ENCODE results near the gene DIRAS1.

The DIRAS1 gene

GRCh38 chr19:2726160-2726855 lies 5.1 kb upstream of the DIRAS1 start:
- POLR2A ChIA-PET: no interaction called here
- CTCF ChIA-PET: no interaction called here
- no peak for DNase-seq (ENCODE audit: extremely low spot score)
- TF ChIP-seq L3MBTL2 (conservative IDR thresholded peaks at IDR 0.05) (no peak), NFRKB (IDR thresholded peaks at IDR 0.05) (no peak)

- DNase-seq (ENCODE audit: extremely low spot score): no peak
- TF ChIP-seq, protein P1, sequence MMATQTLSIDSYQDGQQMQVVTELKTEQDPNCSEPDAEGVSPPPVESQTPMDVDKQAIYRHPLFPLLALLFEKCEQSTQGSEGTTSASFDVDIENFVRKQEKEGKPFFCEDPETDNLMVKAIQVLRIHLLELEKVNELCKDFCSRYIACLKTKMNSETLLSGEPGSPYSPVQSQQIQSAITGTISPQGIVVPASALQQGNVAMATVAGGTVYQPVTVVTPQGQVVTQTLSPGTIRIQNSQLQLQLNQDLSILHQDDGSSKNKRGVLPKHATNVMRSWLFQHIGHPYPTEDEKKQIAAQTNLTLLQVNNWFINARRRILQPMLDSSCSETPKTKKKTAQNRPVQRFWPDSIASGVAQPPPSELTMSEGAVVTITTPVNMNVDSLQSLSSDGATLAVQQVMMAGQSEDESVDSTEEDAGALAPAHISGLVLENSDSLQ (IDR thresholded peaks at IDR 0.05): peak; percentile 97
- no peak for TF ChIP-seq BHLHE40 (IDR thresholded peaks at IDR 0.05; ENCODE audit: borderline replicate concordance)
- no peak for TF ChIP-seq NFRKB (IDR thresholded peaks at IDR 0.05)
- TF ChIP-seq FOXM1 (IDR thresholded peaks at IDR 0.05; ENCODE audit: borderline replicate concordance): no peak
- no peak for TF ChIP-seq ELF4 (IDR thresholded peaks at IDR 0.05)
- POLR2A ChIA-PET: no interaction called here
- CTCF ChIA-PET: interaction anchor here (0.6 to 0.7 kb wide), 2 partner anchors 22 to 56 kb away, joined by 3 read pairs; no protein-coding TSS in a partner anchor
Measured at GRCh38 chr19:2724148-2724557, 3.0 kb upstream of the DIRAS1 start.

GRCh38 chr19:2723747-2724146 lies 2.6 kb upstream of the DIRAS1 start:
- DNase-seq (ENCODE audit: extremely low spot score): no peak
- TF ChIP-seq HDGF (IDR thresholded peaks at IDR 0.05; ENCODE audit: borderline replicate concordance) (no peak), SP1 (IDR thresholded peaks at IDR 0.05) (no peak), NFRKB (IDR thresholded peaks at IDR 0.05) (no peak), LEF1 (IDR thresholded peaks at IDR 0.05; ENCODE audit: borderline replicate concordance) (no peak), SUZ12 (IDR thresholded peaks at IDR 0.05) (no peak), ELF4 (IDR thresholded peaks at IDR 0.05) (no peak), FOXM1 (IDR thresholded peaks at IDR 0.05; ENCODE audit: borderline replicate concordance) (no peak), ARNT (IDR thresholded peaks at IDR 0.05) (no peak), ZNF384 (IDR thresholded peaks at IDR 0.05) (no peak), FOXK2 (IDR thresholded peaks at IDR 0.05) (no peak), L3MBTL2 (conservative IDR thresholded peaks at IDR 0.05) (no peak), BHLHE40 (IDR thresholded peaks at IDR 0.05; ENCODE audit: borderline replicate concordance) (no peak), TARDBP (IDR thresholded peaks at IDR 0.05) (no peak), FOXA1 (IDR thresholded peaks at IDR 0.05) (no peak), CTBP1 (IDR thresholded peaks at IDR 0.05; ENCODE audit: borderline replicate concordance) (no peak)
- TF ChIP-seq, protein P1 (IDR thresholded peaks at IDR 0.05): no peak
- ChIA-PET CTCF (interaction anchor here (0.6 to 0.8 kb wide), 2 partner anchors 52 to 55 kb away, joined by 3 read pairs; no protein-coding TSS in a partner anchor), POLR2A (no interaction called here)

DNA sequence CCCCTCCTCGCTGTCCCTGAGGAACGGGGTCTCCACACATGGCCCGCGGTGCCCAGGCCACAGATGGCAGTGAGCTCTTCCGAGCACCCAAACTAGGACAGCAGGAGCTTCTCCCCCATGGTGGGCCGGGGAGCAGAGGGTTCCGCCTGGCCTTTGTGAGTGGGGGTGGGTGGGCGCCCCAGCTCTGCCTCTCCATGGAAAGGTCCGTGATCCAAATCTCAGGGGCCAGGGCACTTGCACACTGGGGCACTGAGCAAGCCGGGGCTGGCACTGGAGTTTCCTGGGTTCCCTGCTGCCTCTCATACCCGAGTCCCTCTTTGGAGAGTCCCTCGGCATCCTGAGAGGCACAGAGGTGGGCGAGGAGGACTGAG lies 2.2 kb upstream of the DIRAS1 start:
- TF ChIP-seq BHLHE40 (IDR thresholded peaks at IDR 0.05; ENCODE audit: borderline replicate concordance) (no peak), CTBP1 (IDR thresholded peaks at IDR 0.05; ENCODE audit: borderline replicate concordance) (no peak), HDGF (IDR thresholded peaks at IDR 0.05; ENCODE audit: borderline replicate concordance) (no peak), ZNF384 (IDR thresholded peaks at IDR 0.05) (no peak), SP1 (IDR thresholded peaks at IDR 0.05) (no peak), FOXM1 (IDR thresholded peaks at IDR 0.05; ENCODE audit: borderline replicate concordance) (no peak), LEF1 (IDR thresholded peaks at IDR 0.05; ENCODE audit: borderline replicate concordance) (no peak), NFRKB (IDR thresholded peaks at IDR 0.05) (no peak), FOXK2 (IDR thresholded peaks at IDR 0.05) (no peak), FOXA1 (IDR thresholded peaks at IDR 0.05) (no peak), ARNT (IDR thresholded peaks at IDR 0.05) (no peak), L3MBTL2 (conservative IDR thresholded peaks at IDR 0.05) (no peak), TARDBP (IDR thresholded peaks at IDR 0.05) (no peak), SUZ12 (IDR thresholded peaks at IDR 0.05) (no peak), ELF4 (IDR thresholded peaks at IDR 0.05) (no peak)
- TF ChIP-seq, protein P1 (IDR thresholded peaks at IDR 0.05): no peak
- ChIA-PET CTCF (interaction anchor here (0.8 kb wide), 1 partner anchor 52 kb away, joined by 3 read pairs; no protein-coding TSS in a partner anchor), POLR2A (interaction anchor here (0.8 to 0.9 kb wide), 2 partner anchors 16 to 62 kb away, joined by 3 read pairs; partner anchors contain the start of gene THOP1)
- no peak for DNase-seq (ENCODE audit: extremely low spot score)

DNA sequence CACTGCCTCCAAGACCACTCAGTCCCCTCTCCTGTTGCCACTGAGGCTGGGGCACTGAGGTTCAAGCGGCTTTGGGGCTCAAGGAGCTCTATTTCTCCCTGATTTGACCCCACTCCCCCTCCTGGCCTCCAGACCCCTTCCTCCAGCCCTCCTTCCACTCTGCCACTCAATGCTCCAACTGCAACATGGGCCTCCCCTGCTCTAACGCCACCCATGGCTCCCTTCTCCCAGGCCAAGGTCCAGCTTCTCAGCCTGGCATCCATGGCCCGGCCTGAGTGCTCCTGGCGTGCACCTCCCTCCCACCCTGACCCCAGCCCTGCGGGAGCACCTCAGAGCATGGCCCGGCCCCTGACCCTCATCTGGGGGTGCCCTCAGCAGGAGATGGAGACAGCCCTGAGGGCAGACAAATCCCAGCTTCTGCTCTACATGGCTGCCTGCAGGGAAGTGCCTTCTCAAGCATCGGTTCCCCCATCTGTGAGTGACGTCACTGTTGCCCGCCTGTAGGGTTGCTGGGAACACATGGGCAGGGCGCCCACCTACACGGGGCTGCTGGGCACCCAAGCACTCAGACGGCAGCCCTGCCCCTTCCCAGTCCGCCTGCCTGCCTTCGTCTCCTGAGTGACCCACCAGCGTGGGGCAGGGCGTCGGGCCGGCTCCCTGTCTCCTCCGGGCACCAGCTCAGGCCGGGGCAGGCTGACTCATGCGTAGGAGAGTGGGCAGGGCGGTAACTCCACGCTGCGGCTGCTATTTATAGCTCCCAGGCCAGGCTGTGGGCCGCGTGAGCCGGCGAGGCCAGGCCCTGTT lies 1.6 kb upstream of the DIRAS1 start:
- DNase-seq (ENCODE audit: extremely low spot score): no peak
- TF ChIP-seq TARDBP (IDR thresholded peaks at IDR 0.05): no peak
- TF ChIP-seq NFRKB (IDR thresholded peaks at IDR 0.05): no peak
- TF ChIP-seq SP1 (IDR thresholded peaks at IDR 0.05): no peak
- TF ChIP-seq, protein P1 (IDR thresholded peaks at IDR 0.05): no peak
- TF ChIP-seq L3MBTL2 (conservative IDR thresholded peaks at IDR 0.05): no peak
- no peak for TF ChIP-seq ZNF384 (IDR thresholded peaks at IDR 0.05)
- no peak for TF ChIP-seq FOXK2 (IDR thresholded peaks at IDR 0.05)
- no peak for TF ChIP-seq BHLHE40 (IDR thresholded peaks at IDR 0.05; ENCODE audit: borderline replicate concordance)
- no peak for TF ChIP-seq FOXM1 (IDR thresholded peaks at IDR 0.05; ENCODE audit: borderline replicate concordance)
- TF ChIP-seq CTBP1 (IDR thresholded peaks at IDR 0.05; ENCODE audit: borderline replicate concordance): no peak
- TF ChIP-seq LEF1 (IDR thresholded peaks at IDR 0.05; ENCODE audit: borderline replicate concordance): no peak
- no peak for TF ChIP-seq FOXA1 (IDR thresholded peaks at IDR 0.05)
- TF ChIP-seq SUZ12 (IDR thresholded peaks at IDR 0.05): no peak
- TF ChIP-seq HDGF (IDR thresholded peaks at IDR 0.05; ENCODE audit: borderline replicate concordance): no peak
- TF ChIP-seq ELF4 (IDR thresholded peaks at IDR 0.05): no peak
- TF ChIP-seq ARNT (IDR thresholded peaks at IDR 0.05): no peak
- POLR2A ChIA-PET: interaction anchor here (0.6 to 0.9 kb wide), 3 partner anchors 17 to 65 kb away, joined by 3 read pairs; partner anchors contain the start of gene THOP1
- CTCF ChIA-PET: interaction anchor here (0.8 kb wide), 1 partner anchor 51 kb away, joined by 3 read pairs; no protein-coding TSS in a partner anchor
